Activated CD4-positive, alpha-beta memory T cell treated with anti-CD3 and anti-CD28 coated beads, Interleukin-2, amount 10 ng/mL, durations not matched to agents 7 days and 5 days (primary cell): ENCODE data around the gene CER1. TPM values are rescaled to one million over a fixed set of nuclear protein-coding genes. Genes with fewer than 3 reads are reported as not detected.

ENCODE experiments used
- CTCF ChIA-PET: fragments of 350-600 bp; sonication (Branson Sonifier 250); formaldehyde crosslinking; loops from one replicate; lab custom pipeline; 2021; ENCODE audit warnings: antibody characterized with exemption, inconsistent platforms; lab: Charles Lee
- POLR2A ChIA-PET: fragments of 350-600 bp; sonication (Branson Sonifier 250); formaldehyde crosslinking; loops from one replicate; lab custom pipeline; 2021; ENCODE audit warnings: antibody characterized with exemption; lab: Charles Lee
- DNase-seq: peaks from one replicate; pipeline ENCODE4 v3.0.0-alpha.2; 2020
- H3K27ac Mint-ChIP-seq: one replicate; pipeline ENCODE4 v1.8.0; 2021; ENCODE audit warnings: mild to moderate bottlenecking, mixed read lengths
- H3K27me3 Mint-ChIP-seq: one replicate; pipeline ENCODE4 v1.8.0; 2021; ENCODE audit warnings: mixed read lengths
- H3K36me3 Mint-ChIP-seq: one replicate; pipeline ENCODE4 v1.8.0; 2021; ENCODE audit warnings: low read depth, mixed read lengths
- H3K4me1 Mint-ChIP-seq: one replicate; pipeline ENCODE4 v1.8.0; 2021; ENCODE audit warnings: mixed read lengths
- H3K4me3 Mint-ChIP-seq: one replicate; pipeline ENCODE4 v1.8.0; 2021; ENCODE audit warnings: mild to moderate bottlenecking, mixed read lengths
- H3K9me3 Mint-ChIP-seq: one replicate; pipeline ENCODE4 v1.8.0; 2021; ENCODE audit warnings: mixed read lengths
- total RNA-seq, 2 experiments: library from RNA; stranded (reverse); gene quantifications; one replicate each; pipeline ENCODE4 v1.2.3, GENCODE V29; 2021

Gene CER1
- not detected for total RNA-seq

- no peak within 1 kb of the TSS for H3K27ac Mint-ChIP-seq
- no peak within 1 kb of the TSS for H3K4me3 Mint-ChIP-seq
- H3K27me3 Mint-ChIP-seq: peaks cover 24% of the 10 kb centered on the region
- CTCF ChIA-PET: no interaction called here
- H3K36me3 Mint-ChIP-seq: no peaks in the 10 kb centered on the region
- no peaks in the 10 kb centered on the region for H3K9me3 Mint-ChIP-seq
- H3K4me1 Mint-ChIP-seq: no peaks in the 10 kb centered on the region
- no peak for DNase-seq
- POLR2A ChIA-PET: no interaction called here
These were observed at the start of gene CER1 for GRCh38 chr9:14722391-14723035. TSS of gene CER1 (minus strand) at chr9:14722733. CDS start at chr9:14722672, 61 bp downstream.

DNA sequence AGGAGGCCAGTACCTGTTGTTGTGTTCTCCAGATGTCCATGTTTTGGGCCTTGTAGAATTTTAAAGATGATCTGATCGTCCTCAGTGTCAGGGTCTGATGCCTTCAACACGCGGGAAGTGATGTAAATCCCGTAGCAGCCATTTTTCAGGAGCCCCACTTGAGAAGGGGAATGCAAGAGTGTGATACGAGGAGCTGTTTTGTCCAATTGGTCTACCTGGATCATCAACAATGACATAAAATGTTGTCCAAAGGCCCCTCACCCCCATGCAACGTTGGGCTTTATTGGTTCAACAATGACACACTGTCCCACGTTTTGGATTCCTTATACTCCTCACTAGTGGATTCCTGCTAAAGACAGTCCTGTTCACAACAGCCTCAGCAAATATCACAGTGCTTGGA is 48.1 kb upstream of the CER1 start:
- H3K4me3 Mint-ChIP-seq: no peak overlapping the region
- DNase-seq: no peak
- peaks cover 16% of the 10 kb centered on the region for H3K27me3 Mint-ChIP-seq
- no peak overlapping the region for H3K27ac Mint-ChIP-seq
- H3K4me1 Mint-ChIP-seq: no peaks in the 10 kb centered on the region
- no peaks in the 10 kb centered on the region for H3K36me3 Mint-ChIP-seq
- H3K9me3 Mint-ChIP-seq: no peaks in the 10 kb centered on the region
- POLR2A ChIA-PET: no interaction called here
- CTCF ChIA-PET: interaction anchor here (1.2 to 3.1 kb wide), 2 partner anchors 155 to 305 kb away, joined by 3 to 19 read pairs; no protein-coding TSS in a partner anchor

GRCh38 chr9:14769230-14769571 is 46.7 kb upstream of the CER1 start:
- H3K27ac Mint-ChIP-seq: no peak overlapping the region
- no peak for DNase-seq
- ChIA-PET CTCF (interaction anchor here (0.9 to 3.1 kb wide), 5 partner anchors 10 to 304 kb away, joined by 3 to 19 read pairs (median 5); no protein-coding TSS in a partner anchor), POLR2A (no interaction called here)
- no peaks in the 10 kb centered on the region for H3K4me1 Mint-ChIP-seq
- H3K36me3 Mint-ChIP-seq: no peaks in the 10 kb centered on the region
- no peak overlapping the region for H3K4me3 Mint-ChIP-seq
- H3K27me3 Mint-ChIP-seq: peaks cover 16% of the 10 kb centered on the region
- H3K9me3 Mint-ChIP-seq: no peaks in the 10 kb centered on the region

- H3K4me1 Mint-ChIP-seq: no peaks in the 10 kb centered on the region
- H3K9me3 Mint-ChIP-seq: no peaks in the 10 kb centered on the region
- ChIA-PET POLR2A (no interaction called here), CTCF (interaction anchor here (0.9 to 3.1 kb wide), 5 partner anchors 10 to 303 kb away, joined by 3 to 19 read pairs (median 3); no protein-coding TSS in a partner anchor)
- H3K4me3 Mint-ChIP-seq: no peak overlapping the region
- no peak overlapping the region for H3K27ac Mint-ChIP-seq
- peaks cover 16% of the 10 kb centered on the region for H3K27me3 Mint-ChIP-seq
- no peaks in the 10 kb centered on the region for H3K36me3 Mint-ChIP-seq
- DNase-seq: no peak
These were observed 46.1 kb upstream of the CER1 start for GRCh38 chr9:14768405-14769229.

- Mint-ChIP-seq H3K4me3 (no peak overlapping the region), H3K36me3 (no peaks in the 10 kb centered on the region), H3K27ac (no peak overlapping the region), H3K4me1 (no peaks in the 10 kb centered on the region), H3K9me3 (no peaks in the 10 kb centered on the region), H3K27me3 (peaks cover 16% of the 10 kb centered on the region)
- POLR2A ChIA-PET: no interaction called here
- CTCF ChIA-PET: interaction anchor here (0.6 to 2.8 kb wide), 4 partner anchors 149 to 412 kb away, joined by 3 to 6 read pairs (median 5); no protein-coding TSS in a partner anchor
- DNase-seq: no peak
These were observed 43.8 kb upstream of the CER1 start for GRCh38 chr9:14766299-14766698.

GRCh38 chr9:14761584-14761983 is 39.1 kb upstream of the CER1 start:
- Mint-ChIP-seq H3K27me3 (peaks cover 5% of the 10 kb centered on the region), H3K36me3 (no peaks in the 10 kb centered on the region), H3K27ac (no peak overlapping the region), H3K9me3 (no peaks in the 10 kb centered on the region), H3K4me1 (no peaks in the 10 kb centered on the region), H3K4me3 (no peak overlapping the region)
- CTCF ChIA-PET: no interaction called here
- POLR2A ChIA-PET: no interaction called here
- no peak for DNase-seq

GRCh38 chr9:14760060-14760459 is 37.5 kb upstream of the CER1 start:
- H3K4me3 Mint-ChIP-seq: no peak overlapping the region
- no peaks in the 10 kb centered on the region for H3K9me3 Mint-ChIP-seq
- H3K27me3 Mint-ChIP-seq: peaks cover 3% of the 10 kb centered on the region
- no peaks in the 10 kb centered on the region for H3K4me1 Mint-ChIP-seq
- no peak overlapping the region for H3K27ac Mint-ChIP-seq
- ChIA-PET CTCF (no interaction called here), POLR2A (no interaction called here)
- no peak for DNase-seq
- H3K36me3 Mint-ChIP-seq: no peaks in the 10 kb centered on the region

DNA sequence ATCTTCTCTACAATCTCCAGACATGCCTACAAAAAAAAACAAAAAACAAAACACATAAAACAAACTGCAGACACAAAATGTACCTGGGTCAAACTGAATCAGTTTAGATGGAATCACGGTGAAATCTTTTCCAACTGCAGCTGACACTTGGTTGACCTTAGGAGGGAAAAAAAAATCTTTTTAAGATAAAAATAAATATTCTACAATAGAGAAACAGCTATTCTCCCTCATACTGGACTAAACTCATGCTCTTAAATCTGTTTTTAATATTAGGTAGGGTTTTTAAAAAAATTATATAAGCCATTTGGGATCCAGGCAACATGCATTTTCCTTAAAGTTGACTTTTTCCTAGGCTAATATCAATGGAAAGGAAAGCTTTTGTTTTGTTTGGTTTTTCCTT is 33.8 kb upstream of the CER1 start:
- DNase-seq: no peak
- POLR2A ChIA-PET: no interaction called here
- no peaks in the 10 kb centered on the region for H3K36me3 Mint-ChIP-seq
- CTCF ChIA-PET: no interaction called here
- H3K27ac Mint-ChIP-seq: no peak overlapping the region
- no peaks in the 10 kb centered on the region for H3K9me3 Mint-ChIP-seq
- H3K4me3 Mint-ChIP-seq: no peak overlapping the region
- H3K4me1 Mint-ChIP-seq: no peaks in the 10 kb centered on the region
- peaks cover 3% of the 10 kb centered on the region for H3K27me3 Mint-ChIP-seq

GRCh38 chr9:14752871-14753270 is 30.3 kb upstream of the CER1 start:
- H3K4me1 Mint-ChIP-seq: no peaks in the 10 kb centered on the region
- H3K4me3 Mint-ChIP-seq: no peak overlapping the region
- H3K27me3 Mint-ChIP-seq: peaks cover 15% of the 10 kb centered on the region
- H3K9me3 Mint-ChIP-seq: no peaks in the 10 kb centered on the region
- DNase-seq: no peak
- POLR2A ChIA-PET: no interaction called here
- CTCF ChIA-PET: no interaction called here
- H3K27ac Mint-ChIP-seq: no peak overlapping the region
- H3K36me3 Mint-ChIP-seq: no peaks in the 10 kb centered on the region

DNA sequence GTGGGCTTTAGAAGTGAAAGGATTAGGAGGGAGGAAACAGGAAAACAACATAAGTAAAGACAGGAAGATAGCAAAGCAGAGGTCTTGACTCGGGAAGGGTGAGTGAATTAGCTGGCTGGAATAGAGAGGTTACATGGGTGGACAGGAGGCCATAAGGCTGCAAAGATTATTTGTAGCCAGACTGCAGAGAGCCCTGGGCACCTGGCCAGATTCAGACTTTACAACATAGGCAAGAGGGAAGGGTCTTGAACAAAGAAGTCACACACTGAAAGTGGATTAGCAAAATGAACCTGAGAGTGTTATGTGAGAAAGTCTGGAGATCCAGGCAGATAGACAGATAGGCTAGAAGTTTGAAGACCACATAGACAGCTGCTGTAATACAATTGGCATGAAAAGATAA is 29.7 kb upstream of the CER1 start:
- H3K9me3 Mint-ChIP-seq: no peaks in the 10 kb centered on the region
- no peaks in the 10 kb centered on the region for H3K4me1 Mint-ChIP-seq
- no peak overlapping the region for H3K27ac Mint-ChIP-seq
- no peaks in the 10 kb centered on the region for H3K36me3 Mint-ChIP-seq
- peaks cover 15% of the 10 kb centered on the region for H3K27me3 Mint-ChIP-seq
- ChIA-PET CTCF (no interaction called here), POLR2A (interaction anchor here (0.6 kb wide), 1 partner anchor 31 kb away, joined by 3 read pairs; no protein-coding TSS in a partner anchor)
- no peak overlapping the region for H3K4me3 Mint-ChIP-seq
- no peak for DNase-seq

GRCh38 chr9:14750821-14751220 is 28.3 kb upstream of the CER1 start:
- Mint-ChIP-seq H3K27ac (no peak overlapping the region), H3K4me1 (no peaks in the 10 kb centered on the region), H3K36me3 (no peaks in the 10 kb centered on the region), H3K9me3 (no peaks in the 10 kb centered on the region), H3K4me3 (no peak overlapping the region), H3K27me3 (peaks cover 15% of the 10 kb centered on the region)
- DNase-seq: no peak
- ChIA-PET CTCF (no interaction called here), POLR2A (no interaction called here)

DNA sequence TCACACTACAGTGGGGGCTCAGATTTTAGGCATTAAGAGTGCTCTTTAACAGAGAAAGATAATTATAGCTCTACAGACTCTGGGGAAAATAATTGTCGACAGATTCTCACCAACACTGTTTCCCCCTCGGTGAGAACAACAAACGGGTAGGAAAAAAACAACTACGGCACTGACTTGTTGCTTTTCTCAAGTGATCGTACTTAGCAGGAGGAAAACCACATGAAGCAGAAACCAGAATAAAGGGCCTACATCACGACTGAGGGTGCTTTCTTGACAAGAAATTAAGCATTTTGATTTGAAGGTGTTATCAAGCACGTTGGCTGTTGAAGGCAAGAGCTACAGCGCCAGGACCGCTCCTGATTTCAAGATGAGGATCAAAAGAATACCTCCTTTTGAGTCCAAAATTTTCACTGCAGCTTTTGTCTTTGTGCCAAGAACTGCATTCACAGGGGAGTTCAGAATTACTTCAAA is 27.2 kb upstream of the CER1 start:
- H3K4me3 Mint-ChIP-seq: no peak overlapping the region
- ChIA-PET CTCF (no interaction called here), POLR2A (no interaction called here)
- no peaks in the 10 kb centered on the region for H3K4me1 Mint-ChIP-seq
- no peak overlapping the region for H3K27ac Mint-ChIP-seq
- peaks cover 15% of the 10 kb centered on the region for H3K27me3 Mint-ChIP-seq
- no peaks in the 10 kb centered on the region for H3K9me3 Mint-ChIP-seq
- H3K36me3 Mint-ChIP-seq: no peaks in the 10 kb centered on the region
- no peak for DNase-seq

DNA sequence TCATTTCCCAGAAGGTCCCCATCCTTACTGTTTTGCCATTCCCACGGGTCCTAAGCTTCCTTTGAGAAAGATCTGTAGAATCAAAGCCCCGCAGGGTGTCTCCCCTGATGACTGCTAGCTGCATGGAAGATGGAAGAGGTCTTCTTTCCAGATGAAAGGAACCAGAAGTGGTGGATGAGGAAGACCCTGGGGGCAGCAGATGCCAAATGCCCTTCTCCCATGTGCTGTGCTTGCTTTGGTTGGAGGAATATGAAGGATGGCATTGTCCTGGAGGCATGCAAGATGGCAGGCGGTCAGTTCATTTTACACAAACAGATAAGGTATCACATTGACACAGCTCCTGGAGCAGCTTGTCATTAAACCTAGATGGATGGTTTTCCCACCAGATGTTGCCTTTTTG is 25.8 kb upstream of the CER1 start:
- Mint-ChIP-seq H3K9me3 (no peaks in the 10 kb centered on the region), H3K27me3 (peaks cover 17% of the 10 kb centered on the region)

More for the DNA sequence above, 25.8 kb upstream of the CER1 start:
- H3K4me1 Mint-ChIP-seq: no peaks in the 10 kb centered on the region
- no peak for DNase-seq
- H3K36me3 Mint-ChIP-seq: no peaks in the 10 kb centered on the region
- ChIA-PET POLR2A (no interaction called here), CTCF (no interaction called here)
- no peak overlapping the region for H3K4me3 Mint-ChIP-seq
- no peak overlapping the region for H3K27ac Mint-ChIP-seq
